Mononuclear cell (primary cell): Measurements from ENCODE around the gene LNX1. TPM values are rescaled to one million over a fixed set of nuclear protein-coding genes. Genes with fewer than 3 reads are reported as not detected.

ENCODE experiments used
- H3K27me3 ChIP-seq: 2 replicates; pipeline ENCODE4 v1.6.0; 2011; ENCODE audit warnings: low read length, control low read depth; ENCODE audit not compliant: insufficient read depth
- H3K4me1 ChIP-seq: 2 replicates; pipeline ENCODE4 v1.5.1; 2011; ENCODE audit warnings: mild to moderate bottlenecking, low read length, control low read depth; ENCODE audit not compliant: insufficient read depth
- H3K4me3 ChIP-seq: 2 replicates; pipeline ENCODE4 v1.5.1; 2011; ENCODE audit warnings: mild to moderate bottlenecking, low read length, moderate library complexity
- H3K9me3 ChIP-seq: 2 replicates; pipeline ENCODE4 v1.5.1; 2011; ENCODE audit warnings: low read depth, mild to moderate bottlenecking, control low read depth, low read length
- total RNA-seq: library from RNA; depleted of rRNA; stranded (reverse); fragments of >200 nt; gene quantifications from one replicate; pipeline ENCODE4 v1.2.3, GENCODE V29; 2012

Gene LNX1
- total RNA-seq, 1 donor: not detected

GRCh38 chr4:53515076-53515475 lies 76.2 kb downstream of the LNX1 start:
- Histone ChIP-seq H3K4me1 (no peaks in the 10 kb centered on the region), H3K9me3 (no peaks in the 10 kb centered on the region), H3K4me3 (no peak overlapping the region), H3K27me3 (no peaks in the 10 kb centered on the region)

DNA sequence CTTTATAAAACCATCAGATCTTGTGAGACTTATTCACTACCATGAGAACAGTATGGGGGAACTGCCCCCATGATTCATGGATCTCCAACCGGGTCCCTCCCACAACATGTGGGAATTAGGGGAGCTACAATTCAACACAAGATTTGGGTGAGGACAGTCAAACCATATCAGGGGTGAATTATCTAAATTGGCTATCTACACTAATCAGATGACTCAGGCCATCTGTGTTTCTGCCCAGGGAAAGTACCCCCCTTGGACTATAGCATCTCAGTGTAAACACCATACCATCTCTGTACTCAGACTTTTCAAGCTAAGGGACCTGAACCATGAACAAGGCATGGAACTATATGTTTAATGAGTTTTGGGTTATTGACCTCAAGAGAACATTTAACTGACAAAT lies 76.8 kb downstream of the LNX1 start:
- Histone ChIP-seq H3K4me1 (no peaks in the 10 kb centered on the region), H3K27me3 (no peaks in the 10 kb centered on the region), H3K4me3 (no peak overlapping the region), H3K9me3 (no peaks in the 10 kb centered on the region)

DNA sequence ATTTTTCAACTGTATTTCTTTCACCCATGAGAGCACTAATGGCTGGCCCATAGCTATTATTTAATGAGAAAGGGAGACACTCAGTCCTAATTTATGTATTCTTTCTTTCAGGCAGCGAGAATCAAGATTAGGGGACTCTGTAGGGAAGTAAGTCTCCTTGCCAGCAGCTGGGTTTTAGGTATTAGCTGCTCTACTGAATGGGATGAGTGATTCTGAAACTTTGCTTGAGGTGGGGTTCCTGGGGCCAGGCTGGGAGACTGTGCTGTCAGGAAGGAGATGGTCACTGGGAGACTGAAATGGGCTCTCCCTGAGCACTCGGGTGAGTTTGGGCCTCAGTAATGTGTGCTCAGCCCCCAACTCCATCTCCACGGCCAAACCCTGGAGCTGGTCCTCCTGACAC lies 78.7 kb downstream of the LNX1 start:
- no peaks in the 10 kb centered on the region for H3K9me3 ChIP-seq
- H3K4me3 ChIP-seq: no peak overlapping the region
- no peaks in the 10 kb centered on the region for H3K27me3 ChIP-seq
- H3K4me1 ChIP-seq: no peaks in the 10 kb centered on the region

GRCh38 chr4:53511014-53511413 lies 80.3 kb downstream of the LNX1 start:
- Histone ChIP-seq H3K9me3 (no peaks in the 10 kb centered on the region), H3K27me3 (no peaks in the 10 kb centered on the region), H3K4me3 (no peak overlapping the region), H3K4me1 (no peaks in the 10 kb centered on the region)

DNA sequence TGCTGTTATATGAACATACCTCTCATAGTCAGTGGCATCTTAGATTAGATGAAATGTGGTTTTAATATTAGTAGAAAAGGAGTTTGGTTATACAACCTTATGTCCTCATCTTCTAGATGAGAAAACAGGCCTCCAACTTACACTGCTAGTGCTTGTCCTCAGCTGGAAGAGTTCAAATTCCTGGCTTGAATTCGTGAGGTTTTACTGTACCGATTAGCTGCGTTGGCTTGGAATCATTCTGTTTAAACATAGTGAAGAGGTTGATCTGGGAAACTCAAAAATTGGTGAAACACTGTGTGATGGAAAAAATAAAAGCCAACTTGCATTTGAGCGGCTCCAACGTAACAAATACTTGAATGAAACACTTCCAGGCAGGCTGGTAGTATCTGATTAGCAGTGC lies 81.0 kb downstream of the LNX1 start:
- Histone ChIP-seq H3K9me3 (no peaks in the 10 kb centered on the region), H3K27me3 (no peaks in the 10 kb centered on the region), H3K4me1 (no peaks in the 10 kb centered on the region), H3K4me3 (no peak overlapping the region)

- H3K4me3 ChIP-seq: no peak overlapping the region
- no peaks in the 10 kb centered on the region for H3K4me1 ChIP-seq
- no peaks in the 10 kb centered on the region for H3K27me3 ChIP-seq
- no peaks in the 10 kb centered on the region for H3K9me3 ChIP-seq
Measured at GRCh38 chr4:53508446-53508845, 82.8 kb downstream of the LNX1 start.

DNA sequence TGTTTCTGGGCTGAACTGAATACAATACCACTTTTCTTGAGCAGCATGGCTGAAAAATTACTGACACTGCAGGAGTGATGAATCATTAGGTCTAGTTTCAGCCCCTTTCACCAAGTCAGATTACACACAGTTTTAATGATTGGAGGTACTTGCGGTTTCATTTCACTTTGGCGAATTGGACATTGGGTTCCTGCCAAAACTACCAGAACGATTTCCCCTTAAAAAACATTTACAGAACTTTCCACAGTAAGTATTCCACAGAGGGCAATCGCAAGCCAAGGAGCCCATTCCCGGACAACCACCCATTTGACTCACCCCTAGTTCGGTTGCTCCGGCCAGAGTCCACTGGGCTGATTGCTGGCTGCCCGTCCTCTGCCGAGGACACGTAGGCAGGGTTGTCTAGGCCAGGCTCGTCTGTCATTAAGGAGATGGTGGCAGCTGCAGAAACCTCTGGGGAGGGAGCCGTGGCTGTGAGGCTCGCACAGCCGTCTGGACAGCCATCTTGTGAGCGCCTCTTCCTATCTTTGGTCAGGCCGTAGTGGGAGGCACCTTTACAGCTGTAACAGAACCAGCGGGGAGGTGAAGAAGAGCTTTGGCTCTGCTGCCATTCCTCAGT lies 83.5 kb downstream of the LNX1 start:
- no peaks in the 10 kb centered on the region for H3K27me3 ChIP-seq
- no peaks in the 10 kb centered on the region for H3K9me3 ChIP-seq
- H3K4me3 ChIP-seq: no peak overlapping the region
- H3K4me1 ChIP-seq: no peaks in the 10 kb centered on the region

DNA sequence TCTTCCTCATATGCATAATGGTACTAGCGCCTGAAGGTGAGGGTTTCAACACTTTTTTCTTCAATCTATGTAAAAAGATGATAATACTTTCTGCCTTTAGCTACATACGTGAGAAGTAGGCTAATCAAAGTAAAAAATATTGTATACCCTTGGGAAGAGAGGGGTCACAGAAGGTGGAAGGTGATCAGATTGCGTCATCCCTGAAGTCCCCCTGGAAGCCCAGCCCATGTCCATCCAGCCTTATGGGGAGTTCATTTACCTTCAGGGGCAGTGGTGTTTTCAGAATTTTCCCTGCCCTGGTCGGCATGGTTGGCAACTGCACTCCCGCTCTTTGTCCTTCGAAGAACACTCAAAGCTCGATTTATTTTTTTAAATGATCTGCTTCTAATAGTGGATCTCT lies 84.2 kb downstream of the LNX1 start:
- Histone ChIP-seq H3K9me3 (no peaks in the 10 kb centered on the region), H3K27me3 (no peaks in the 10 kb centered on the region), H3K4me3 (no peak overlapping the region)

DNA sequence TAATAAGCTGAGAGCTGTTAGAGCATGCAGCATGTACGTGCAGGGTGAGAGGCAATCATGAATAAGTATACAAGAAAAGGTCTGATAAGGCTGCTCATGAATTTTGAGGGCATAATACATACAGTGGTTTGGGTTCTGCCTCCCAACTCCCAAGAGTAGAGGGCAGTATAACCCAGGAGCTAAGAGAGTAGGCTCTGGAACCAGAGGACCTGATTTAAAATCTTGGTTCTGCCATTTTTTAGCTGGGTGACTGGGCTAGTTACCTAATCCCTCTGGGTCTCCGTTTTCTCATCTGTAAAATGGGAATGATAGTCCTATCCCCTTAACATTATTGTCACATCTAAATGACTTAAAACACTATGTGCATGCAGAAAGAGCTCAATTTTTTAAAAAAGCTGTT lies 85.3 kb downstream of the LNX1 start:
- Histone ChIP-seq H3K27me3 (no peaks in the 10 kb centered on the region), H3K4me3 (no peak overlapping the region), H3K9me3 (no peaks in the 10 kb centered on the region), H3K4me1 (no peaks in the 10 kb centered on the region)

More for the DNA sequence above, 84.2 kb downstream of the LNX1 start:
- H3K4me1 ChIP-seq: no peaks in the 10 kb centered on the region

- Histone ChIP-seq H3K9me3 (no peaks in the 10 kb centered on the region), H3K27me3 (no peaks in the 10 kb centered on the region), H3K4me3 (no peak overlapping the region), H3K4me1 (no peaks in the 10 kb centered on the region)
Measured at GRCh38 chr4:53502094-53502493, 89.2 kb downstream of the LNX1 start.

DNA sequence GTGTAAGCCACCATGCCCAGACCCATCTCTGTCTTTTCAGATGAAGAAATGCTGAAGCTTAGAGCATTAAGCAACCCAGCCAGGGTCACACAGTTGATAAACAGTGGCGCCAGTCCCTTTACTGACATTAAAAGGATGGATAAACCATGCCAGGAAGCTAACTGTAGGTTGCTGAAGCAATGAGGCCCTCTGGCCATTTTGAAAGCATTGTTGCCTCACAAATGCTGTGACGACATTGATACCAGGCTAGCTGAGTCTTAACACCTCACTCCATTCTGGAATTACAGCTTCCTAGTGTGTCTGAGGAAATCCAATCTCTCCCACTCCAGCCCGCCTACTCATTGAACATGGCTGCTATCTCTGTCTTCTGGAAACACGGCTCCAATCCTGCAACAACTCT lies 89.7 kb downstream of the LNX1 start:
- Histone ChIP-seq H3K4me1 (no peaks in the 10 kb centered on the region), H3K27me3 (no peaks in the 10 kb centered on the region), H3K4me3 (no peak overlapping the region), H3K9me3 (no peaks in the 10 kb centered on the region)

- no peaks in the 10 kb centered on the region for H3K4me1 ChIP-seq
- H3K27me3 ChIP-seq: no peaks in the 10 kb centered on the region
- no peak overlapping the region for H3K4me3 ChIP-seq
- H3K9me3 ChIP-seq: no peaks in the 10 kb centered on the region
Measured at GRCh38 chr4:53500546-53500945, 90.7 kb downstream of the LNX1 start.

DNA sequence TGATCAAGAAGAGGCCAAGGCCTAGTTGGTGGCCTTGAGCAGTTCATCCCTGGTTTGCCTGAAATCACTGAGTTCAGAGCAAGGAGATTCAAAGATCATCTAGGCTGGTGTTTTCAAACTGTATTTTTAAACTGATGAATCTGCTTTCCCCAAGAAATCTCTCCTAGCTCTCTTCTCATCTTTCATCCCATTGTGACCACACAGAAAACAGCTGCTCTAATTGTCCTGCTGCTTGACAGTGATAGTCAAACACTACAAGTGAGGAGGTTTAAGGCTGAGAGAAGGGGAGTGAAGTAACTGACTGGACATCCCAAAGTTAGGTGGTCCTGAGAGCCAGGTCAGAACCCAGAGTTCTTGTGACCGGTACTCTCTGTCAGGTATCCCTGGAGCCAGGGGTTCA lies 91.5 kb downstream of the LNX1 start:
- H3K4me1 ChIP-seq: no peaks in the 10 kb centered on the region
- H3K9me3 ChIP-seq: no peaks in the 10 kb centered on the region
- no peaks in the 10 kb centered on the region for H3K27me3 ChIP-seq
- no peak overlapping the region for H3K4me3 ChIP-seq

- no peak overlapping the region for H3K4me3 ChIP-seq
- no peaks in the 10 kb centered on the region for H3K4me1 ChIP-seq
- H3K27me3 ChIP-seq: no peaks in the 10 kb centered on the region
- H3K9me3 ChIP-seq: no peaks in the 10 kb centered on the region
Measured at GRCh38 chr4:53498706-53499105, 92.6 kb downstream of the LNX1 start.

GRCh38 chr4:53497487-53498244 lies 93.6 kb downstream of the LNX1 start:
- Histone ChIP-seq H3K27me3 (no peaks in the 10 kb centered on the region), H3K4me1 (no peaks in the 10 kb centered on the region), H3K9me3 (no peaks in the 10 kb centered on the region), H3K4me3 (no peak overlapping the region)

DNA sequence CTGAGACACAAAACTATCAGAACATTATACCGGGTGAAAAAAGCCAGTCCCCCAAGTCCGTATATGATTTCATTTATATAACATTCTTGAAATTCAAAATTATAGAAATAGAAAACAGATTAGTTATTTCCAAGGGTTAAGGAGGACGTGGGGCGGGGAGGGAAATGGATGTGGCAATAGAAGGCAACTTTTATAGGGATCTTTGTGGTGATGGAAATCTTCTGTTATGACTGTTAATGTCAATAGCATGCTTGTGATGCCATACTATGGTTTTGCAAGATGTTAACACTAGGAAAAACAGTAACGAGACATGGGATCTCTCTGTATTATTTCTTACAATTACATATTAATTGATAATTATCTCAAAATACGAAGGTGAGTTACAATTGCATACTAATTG lies 96.4 kb downstream of the LNX1 start:
- Histone ChIP-seq H3K27me3 (no peaks in the 10 kb centered on the region), H3K9me3 (no peaks in the 10 kb centered on the region), H3K4me3 (no peak overlapping the region), H3K4me1 (no peaks in the 10 kb centered on the region)
